TTC549 (cell line): ENCODE data around the gene CLASRP.
A peak's percentile ranks its signal among the peaks of the same experiment; 100 is the strongest.

ENCODE experiments used
- FAIRE-seq: peaks from 2 replicates; lab custom pipeline; 2012; peaks lifted over from hg19 to GRCh38; lab: Jason Lieb, UNC

The CLASRP gene

GRCh38 chr19:45086480-45086879 lies 47.6 kb downstream of the CLASRP start:
- no peak for FAIRE-seq

- no peak for FAIRE-seq
Measured at GRCh38 chr19:45087531-45087930, 48.7 kb downstream of the CLASRP start.

- FAIRE-seq = no peak
Measured at GRCh38 chr19:45090034-45090433, 51.2 kb downstream of the CLASRP start.

- no peak for FAIRE-seq
Measured at GRCh38 chr19:45090606-45091005, 51.8 kb downstream of the CLASRP start.

GRCh38 chr19:45091031-45091923 lies 52.4 kb downstream of the CLASRP start:
- peak; percentile 95 for FAIRE-seq

DNA sequence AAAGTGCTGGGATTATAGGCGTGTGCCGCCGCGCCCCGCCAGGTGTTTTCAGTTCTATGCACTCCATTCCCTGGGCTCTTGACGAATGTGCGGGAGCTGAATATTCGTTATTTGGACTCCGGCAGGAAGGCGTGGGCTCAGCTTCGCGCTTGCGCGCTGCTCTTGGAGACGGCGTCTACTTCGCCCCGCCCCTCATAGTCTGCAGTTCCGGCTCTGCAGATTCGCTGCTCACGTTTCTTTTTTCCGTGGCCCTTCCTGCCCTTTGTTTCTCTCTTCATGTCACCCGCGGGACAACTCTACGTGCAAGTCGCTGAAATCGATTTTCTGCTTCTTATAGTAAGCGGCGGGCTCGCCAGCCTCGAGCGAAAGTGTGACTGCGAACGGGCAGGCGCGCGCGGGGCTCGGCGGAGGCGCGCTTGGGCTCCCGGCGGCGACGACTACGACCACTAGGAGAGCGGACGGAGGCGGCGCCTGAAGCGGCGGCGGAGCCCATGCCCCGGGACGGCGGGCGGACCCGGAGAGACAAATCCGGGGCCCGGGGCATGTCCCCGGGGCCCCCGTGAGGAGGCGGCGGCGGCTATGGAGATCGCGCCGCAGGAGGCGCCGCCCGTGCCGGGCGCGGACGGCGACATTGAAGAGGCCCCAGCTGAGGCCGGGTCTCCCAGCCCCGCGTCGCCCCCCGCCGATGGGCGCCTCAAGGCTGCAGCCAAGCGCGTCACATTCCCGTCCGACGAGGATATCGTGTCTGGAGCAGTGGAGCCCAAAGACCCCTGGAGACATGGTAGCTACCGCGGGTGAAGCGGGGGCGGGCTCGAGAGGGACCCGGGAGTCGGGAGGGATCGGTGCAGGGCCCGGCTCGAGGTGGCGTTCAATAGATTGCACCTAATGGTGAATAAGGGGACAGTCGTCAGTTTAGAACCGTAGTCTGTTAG lies 54.2 kb downstream of the CLASRP start, which contains the start of gene PPP1R37:
TSS of gene PPP1R37 (plus strand) at position 433 of the 932 bp plus-strand sequence. CDS start at position 580, 147 bp downstream.
- FAIRE-seq = peak; percentile 67

GRCh38 chr19:45094137-45094536 lies 55.3 kb downstream of the CLASRP start:
- FAIRE-seq = no peak

DNA sequence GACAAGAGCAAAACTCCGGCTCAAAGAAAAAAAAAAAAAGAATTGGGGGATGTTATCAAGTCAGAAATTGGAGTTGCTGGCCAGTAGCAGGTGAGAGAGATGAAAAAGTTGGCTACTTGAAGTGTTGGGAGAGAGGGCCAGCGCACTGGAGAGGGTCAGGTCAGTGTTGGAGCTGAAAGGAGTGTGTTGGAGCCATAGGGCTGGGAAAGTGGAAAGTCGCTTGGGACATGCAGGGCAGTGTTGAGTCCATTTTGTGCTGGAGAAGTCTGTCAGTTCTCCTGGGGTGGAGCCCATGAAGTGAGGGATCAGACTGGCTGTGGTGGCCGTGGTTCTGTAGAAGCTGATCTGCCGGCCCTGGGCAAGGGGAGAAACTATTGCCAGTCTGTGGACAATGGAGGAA lies 55.9 kb downstream of the CLASRP start:
- no peak for FAIRE-seq

GRCh38 chr19:45095496-45096413 lies 56.9 kb downstream of the CLASRP start:
- FAIRE-seq = no peak

GRCh38 chr19:45096700-45097099 lies 57.9 kb downstream of the CLASRP start:
- FAIRE-seq = no peak

GRCh38 chr19:45097450-45097775 lies 58.6 kb downstream of the CLASRP start:
- no peak for FAIRE-seq

DNA sequence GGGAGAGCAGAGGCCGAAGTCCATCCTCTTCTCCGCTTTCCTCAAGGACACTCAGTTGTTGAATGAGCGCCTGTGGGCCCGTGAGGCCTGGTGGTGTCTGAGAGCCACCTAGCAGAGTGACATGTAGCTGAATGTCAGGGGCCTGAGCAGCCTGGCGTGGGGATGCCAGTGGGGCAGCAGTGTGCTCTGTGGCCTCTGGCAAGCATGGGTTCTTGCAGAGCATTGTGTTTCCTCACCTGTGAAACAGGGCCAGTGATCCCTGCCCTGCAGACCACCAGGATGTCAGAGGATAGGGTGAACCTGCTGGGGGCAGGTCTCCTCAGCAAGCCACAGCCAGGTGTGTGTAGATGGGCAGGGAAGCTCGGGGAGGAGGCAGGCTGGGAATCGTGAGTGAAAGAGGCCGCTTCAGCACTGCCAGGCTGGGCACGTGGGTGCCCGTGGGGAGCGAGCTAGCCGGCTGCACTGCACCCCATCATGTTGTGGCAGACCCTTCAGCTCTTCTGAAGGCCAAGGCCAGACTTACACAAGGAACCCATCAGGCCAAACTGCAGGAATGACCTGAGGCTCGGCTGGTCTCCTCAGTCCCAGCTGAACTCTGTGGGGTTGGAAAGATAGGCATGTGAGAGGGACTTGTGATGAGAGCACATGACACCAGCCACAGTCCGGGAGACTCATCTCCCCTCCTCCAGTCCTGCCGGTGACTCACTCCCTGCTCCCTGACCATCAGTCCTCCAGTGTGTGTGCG lies 59.1 kb downstream of the CLASRP start:
- FAIRE-seq = no peak

DNA sequence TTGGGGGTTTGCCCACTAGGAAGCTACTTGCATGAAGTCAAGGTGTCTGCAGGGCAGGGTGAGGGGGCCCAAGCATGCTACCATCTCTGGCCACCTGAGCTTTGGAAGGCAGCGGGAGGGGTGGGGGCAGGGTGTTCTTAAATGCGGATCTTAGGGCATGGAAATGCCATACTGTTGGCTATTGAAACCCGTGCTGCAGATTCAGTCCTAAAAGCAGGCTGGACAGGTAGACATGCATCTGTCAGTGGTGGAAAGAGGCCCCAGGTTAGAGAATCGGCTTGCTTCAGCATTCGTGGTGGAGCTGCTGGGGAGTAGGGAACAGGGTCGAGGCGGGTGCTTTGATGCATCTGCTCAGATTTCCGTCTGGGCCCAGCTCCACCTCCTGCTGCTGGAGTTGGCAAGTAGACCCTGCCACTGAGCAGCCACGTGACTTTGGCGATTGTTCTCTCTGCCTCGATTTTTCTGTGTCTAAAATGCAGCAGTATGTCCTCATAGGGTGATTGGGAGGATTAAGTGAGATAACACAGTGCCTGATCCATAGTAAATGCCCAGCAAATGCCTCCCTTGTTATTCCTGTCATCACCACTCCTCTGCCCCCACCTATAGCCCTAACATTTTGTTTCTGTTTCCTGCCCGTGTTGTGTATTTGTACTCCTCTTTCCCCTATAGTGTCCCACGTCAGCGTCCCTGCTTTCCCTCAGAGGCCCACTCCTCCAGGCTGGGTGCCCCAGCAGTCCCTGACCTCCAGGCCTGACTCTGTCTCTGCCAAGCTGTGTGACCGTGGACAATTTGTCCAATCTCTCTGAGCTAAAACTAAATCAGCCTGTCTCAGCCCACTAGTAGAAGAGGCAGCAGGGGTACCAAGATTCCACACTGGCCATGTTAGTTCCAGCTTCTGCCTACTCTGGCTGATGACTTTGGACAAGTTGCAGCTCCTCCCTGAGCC lies 59.9 kb downstream of the CLASRP start:
- FAIRE-seq = no peak

- no peak for FAIRE-seq
Measured at GRCh38 chr19:45099467-45100191, 60.8 kb downstream of the CLASRP start.

- no peak for FAIRE-seq
Measured at GRCh38 chr19:45100201-45100600, 61.4 kb downstream of the CLASRP start.

DNA sequence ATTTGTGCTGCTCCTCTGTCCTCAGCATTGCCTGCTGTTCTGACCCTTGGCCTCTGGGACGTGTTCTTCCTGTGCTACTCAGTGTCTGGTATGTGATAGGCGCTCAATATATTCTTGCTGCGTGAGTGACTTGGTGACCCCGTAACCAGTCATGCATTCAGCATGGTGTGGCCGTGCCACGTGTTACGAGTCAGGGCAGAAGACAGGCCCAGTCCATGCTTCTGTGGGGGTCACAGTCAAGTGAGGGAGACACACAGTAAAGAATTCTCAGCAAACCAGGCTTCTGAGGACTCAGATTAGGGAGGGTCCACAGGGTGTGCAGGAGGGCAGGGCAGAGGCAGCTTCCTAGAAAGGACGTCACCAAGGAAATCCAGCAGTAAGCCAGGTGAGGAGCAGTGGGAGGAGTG lies 62.0 kb downstream of the CLASRP start:
- no peak for FAIRE-seq

- FAIRE-seq = no peak
Measured at GRCh38 chr19:45101806-45102205, 63.0 kb downstream of the CLASRP start.

GRCh38 chr19:45102481-45102880 lies 63.6 kb downstream of the CLASRP start:
- FAIRE-seq = no peak

GRCh38 chr19:45103156-45103507 lies 64.3 kb downstream of the CLASRP start:
- no peak for FAIRE-seq
